Measurements from ENCODE around the gene ABCC8.

The ABCC8 gene

DNA sequence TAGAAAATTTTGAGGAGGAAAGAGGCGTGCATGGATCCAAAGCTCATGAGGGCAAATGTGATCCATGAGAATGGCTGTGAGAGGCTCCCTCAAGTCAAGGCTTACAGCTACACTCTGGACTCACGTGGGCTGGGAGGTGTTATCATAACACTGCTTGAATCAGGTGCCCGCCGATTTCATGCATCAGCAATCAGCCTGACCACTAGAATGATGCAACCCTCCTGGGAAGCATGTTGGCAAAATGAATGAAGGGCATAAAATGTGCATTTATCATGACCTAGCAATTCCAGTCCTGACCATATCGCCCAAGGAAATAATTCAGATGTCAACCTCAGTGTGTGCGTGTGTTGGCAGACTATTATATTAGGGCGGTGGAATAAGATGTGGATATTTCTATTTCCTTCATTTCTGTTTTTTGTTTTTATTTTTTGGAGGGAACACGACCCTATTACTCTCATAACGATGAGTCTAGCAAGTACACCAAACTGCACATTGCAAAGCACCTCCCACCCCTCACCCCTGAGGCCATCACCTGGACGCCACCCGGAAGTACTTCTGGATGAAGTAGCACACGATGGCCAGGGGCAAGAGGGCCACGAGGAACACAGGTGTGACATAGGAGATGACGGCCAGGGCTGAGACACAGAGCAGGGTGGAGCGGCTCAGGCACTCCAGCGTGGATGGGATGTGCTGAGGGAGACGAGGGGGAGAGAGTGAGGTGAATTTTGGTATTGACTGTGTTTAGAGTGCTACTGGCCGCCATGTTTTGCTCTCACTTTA is 72.5 kb downstream of the ABCC8 start:
- no peak for DNase-seq (ENCODE audit: low spot score)

DNA sequence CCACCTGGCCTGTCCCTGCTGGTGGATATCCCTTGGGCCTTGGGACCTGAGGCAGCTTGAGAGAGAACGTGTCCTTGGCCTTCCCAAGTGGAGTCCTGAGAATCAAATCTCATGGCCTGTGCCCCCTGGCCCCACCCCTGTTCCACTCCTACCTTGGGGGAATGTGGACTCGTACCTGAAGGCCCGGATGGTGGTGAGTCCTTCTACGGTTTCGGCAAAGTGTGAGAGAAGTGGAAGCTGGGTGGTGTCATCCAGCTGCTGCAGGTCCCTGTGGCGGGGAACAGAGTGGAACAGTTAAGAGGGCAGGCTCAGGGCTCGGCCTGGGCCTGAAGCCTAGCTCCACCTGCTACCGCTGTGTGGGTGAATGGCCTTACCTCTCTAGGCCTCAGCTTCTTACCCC is 74.2 kb downstream of the ABCC8 start:
- no peak for DNase-seq (ENCODE audit: low spot score)

DNA sequence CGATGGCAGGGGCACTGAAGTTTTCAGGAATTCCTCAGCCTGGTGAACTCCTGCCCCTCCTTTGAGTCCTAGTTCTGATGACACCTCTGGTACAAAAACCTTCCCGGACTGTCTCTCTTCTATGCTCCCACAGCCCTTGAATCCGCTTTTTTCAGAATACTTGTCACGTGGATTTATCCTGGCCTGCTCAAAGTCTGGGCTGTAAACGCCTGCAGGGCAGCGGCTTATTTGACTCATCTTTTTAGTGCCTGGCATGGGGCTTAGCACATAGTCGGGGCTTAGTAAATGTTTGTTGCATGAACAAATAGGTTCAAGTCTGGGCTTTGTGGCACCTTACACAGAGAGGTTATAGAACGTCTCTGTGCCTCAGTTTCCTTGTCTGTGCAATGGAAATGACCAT is 74.8 kb downstream of the ABCC8 start:
- DNase-seq (ENCODE audit: low spot score): no peak

DNA sequence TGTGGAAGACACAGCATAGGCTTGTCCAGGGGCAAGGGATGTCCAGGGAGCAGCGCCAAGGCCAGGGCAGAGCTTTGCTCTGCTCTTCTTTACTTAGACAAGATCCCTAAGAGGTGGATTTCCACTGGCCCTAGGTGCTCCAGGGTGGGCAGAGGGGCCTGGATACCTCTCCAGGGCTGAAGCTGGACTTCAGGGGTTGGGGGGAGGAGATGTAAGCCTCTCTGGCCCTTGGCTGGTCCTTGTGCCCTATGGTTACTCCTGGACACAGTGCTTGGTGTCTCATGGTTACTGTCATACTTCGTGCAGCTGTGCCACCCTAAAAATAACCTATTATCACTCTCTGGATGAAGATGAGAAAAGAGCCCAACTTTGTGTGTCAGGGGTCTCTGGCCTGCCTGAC is 75.3 kb downstream of the ABCC8 start:
- no peak for DNase-seq (ENCODE audit: low spot score)

DNA sequence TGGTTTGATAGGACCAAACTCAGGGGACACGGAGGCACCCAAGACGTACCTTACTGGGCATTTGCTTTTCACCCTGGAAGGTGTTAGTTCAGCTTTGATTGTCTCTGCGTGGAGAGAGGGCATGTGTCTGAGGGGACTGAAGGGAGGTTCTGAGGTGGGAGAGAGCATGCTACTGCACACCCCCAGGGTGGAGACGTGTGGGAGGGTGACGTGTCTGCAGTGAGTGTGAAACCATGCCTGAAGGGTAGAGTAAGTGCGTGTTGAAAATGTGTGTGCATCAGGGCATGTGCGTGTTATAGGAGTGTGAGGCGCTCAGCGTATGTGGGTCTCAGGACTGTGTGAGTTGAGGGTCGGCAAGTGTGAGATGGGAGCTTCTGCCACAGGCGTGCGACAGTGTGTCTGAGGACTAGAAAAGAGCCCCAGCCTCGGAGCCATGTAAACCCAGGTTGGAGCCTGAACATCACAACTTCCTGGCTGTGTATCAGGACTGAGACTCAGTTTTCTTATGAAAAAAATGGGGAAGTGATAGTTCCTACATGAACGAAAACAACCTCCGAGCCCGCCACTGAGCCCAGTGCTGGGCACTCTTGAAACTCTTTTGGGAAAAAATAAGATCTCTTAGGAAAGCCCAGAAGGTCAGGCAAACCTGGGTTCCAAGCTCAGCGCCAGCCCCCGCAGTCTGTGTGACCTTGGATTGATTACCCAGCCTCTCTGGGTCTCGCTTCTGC is 76.4 kb downstream of the ABCC8 start:
- no peak for DNase-seq (ENCODE audit: low spot score)

DNA sequence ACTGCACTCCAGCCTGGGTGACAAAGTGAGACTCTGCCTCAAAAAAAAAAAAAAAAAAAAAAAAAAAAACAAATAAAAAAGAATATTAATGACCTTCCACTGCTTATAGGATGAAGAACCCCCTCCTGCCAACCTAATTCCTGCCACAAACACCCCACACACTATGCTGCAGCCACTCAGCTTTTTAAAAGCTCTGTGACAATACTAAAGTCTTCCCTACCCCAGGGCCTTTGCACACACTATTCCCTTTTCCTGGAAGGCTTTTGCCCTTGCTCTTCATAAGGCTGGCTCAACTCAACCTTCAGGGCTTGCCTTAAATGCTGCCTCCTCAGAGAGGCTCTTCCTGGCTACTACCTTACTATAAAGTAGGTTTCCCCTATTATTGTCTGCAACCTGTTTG is 77.4 kb downstream of the ABCC8 start:
- DNase-seq (ENCODE audit: low spot score): no peak

DNA sequence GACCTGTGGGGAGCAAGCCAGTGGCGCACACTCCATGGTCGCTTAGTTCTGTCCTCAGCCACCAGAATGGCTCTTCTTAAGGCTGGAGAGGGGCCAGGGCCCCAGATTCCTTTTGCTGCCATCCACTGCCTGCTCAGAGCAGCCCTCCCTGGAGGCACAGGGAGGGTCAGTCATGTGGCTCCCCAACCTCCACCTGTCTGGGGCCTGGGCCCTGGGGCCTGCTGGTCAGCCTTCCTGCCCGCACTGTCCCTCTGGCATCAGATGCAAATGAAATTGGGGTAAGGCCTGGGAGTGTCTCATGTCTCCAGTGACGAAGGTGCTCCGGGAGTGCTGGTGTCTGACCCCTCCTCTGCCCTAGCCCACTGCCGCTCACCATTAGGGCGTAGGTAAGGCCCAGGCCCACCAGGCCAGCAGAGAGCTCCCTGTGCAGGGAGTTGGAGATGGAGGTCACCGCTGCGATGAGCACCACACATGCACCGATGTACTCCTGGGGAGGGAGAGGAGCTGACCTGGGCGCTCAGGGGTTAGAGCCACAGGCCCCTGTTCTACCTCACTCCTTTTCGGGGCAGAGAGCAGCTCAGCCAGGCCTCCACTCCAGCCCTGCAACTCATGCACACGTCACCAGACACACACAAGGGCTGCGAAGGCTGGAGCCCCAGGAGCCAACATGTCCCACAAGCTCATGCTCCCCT is 79.2 kb downstream of the ABCC8 start:
- DNase-seq (ENCODE audit: low spot score): no peak

DNA sequence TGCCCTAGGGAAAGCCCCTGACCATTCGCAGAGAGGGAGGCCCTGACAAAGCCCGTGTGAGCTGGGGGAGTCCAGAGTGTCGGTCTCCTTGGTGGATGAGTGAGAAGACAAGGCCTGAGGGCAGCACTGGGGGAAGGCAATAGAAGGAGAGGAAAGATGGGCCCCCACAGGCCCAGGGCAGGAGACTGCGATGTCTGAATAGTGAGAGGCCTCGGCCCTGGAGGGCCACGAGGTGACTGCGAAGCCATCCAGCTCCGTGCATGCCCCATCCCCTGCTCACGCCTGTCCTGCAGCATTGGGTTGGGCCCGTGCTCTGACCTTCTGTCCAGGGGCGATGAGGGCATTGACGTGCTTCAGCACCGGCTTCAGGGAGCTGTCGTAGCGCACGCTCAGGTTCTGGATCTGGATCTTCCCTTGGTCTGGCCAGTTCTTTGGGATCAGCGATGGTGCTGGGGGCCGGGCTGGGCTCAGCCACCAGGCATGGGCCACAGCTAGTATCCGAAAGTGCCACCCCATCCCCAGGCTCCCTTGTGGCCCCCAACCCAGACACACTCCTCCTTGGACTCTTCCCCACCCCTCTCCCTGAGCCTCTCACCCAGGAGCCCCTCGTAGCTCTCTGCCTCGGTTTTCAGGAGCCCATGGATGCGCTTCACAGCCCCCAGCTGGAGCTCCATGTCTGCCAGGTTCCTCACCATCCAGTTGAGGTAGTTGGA is 79.9 kb downstream of the ABCC8 start:
- DNase-seq (ENCODE audit: low spot score): no peak

DNA sequence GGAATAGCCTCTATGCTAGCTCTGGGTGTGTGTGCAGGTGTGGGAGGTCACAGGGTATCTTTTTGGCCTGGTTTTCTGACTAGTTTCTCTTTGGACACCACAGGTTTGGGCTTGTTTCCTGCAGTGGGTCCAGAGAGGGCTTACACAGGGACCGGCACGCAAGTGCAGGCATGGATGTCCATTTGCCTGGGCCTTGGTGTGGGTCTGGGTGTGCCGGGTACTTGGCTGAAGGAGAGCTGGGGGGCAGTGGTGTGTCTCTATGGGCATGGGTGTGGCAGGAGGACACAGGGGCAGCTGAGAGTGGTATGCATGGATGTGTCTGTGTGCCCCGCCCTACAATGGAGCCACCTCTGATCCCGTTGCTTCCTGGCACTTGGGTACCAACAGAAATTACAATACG is 80.7 kb downstream of the ABCC8 start:
- no peak for DNase-seq (ENCODE audit: low spot score)

DNA sequence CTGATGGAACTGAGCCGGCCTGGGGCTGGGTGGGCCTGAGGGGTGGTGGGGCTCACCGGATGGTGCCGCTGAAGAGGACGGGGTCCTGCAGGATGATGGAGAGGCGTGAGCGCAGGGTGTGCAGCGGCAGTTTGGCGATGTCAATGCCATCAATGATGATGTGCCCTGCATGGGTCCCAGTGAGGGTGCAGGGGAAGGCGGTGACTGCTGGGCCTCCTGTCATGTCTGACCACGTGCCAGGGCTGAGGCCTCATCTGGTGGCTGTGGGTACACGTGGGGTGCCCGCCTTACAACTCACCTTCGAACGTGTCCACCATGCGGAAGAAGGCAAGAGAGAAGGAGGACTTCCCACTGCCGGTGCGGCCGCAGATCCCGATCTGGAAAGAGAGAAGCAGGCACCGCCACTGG is 81.1 kb downstream of the ABCC8 start:
- DNase-seq (ENCODE audit: low spot score): no peak

DNA sequence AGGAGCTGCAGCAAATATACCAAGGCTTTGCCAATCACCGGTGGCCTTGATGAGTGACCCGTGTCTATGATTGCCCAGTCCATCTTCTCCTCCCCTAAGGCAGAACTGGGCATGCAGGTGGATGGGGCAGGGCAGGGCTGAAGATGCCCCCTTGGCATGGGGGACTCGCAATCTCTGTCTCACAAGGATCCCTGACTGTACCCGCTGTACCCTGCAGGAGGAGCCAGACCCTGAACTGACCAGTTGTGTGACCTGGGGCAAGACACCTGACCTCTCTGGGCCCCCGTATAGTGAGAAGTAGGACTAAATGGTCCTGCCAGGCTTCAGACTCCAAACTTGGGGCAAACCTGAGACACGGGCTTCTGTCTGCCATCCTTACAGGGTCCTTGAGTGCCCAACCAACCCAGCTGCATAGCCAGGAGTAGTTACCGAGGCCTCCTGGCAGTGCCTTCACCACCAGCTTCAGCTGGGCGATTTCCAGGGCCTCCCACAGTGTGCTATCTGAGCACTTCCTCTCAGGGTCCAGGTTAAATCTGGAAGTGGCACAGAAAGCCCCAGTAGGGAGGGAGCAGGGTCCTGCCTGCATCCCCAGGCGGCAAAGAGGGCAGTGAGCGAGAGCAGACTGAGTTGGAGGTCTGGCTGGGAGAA is 81.8 kb downstream of the ABCC8 start:
- DNase-seq (ENCODE audit: low spot score): no peak

DNA sequence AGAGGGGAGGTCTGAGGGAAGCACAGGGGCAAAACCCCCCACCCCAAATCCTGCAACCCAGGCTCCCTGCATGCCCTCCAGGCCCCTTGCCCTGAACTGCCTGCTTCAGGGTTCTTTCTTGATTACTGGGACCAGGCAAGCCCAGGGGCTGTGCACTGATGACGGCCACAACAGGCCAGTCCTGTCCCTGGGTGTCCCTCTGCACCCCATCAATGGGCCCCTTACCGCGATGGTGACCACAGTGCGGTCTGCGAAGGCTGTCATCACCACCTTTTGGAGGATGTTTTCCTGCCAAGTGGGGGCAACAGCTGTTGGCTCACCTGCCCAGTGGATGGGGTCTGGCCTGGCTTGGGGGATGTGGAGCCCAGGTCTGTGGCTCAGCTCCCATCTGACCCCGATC is 83.2 kb downstream of the ABCC8 start:
- no peak for DNase-seq (ENCODE audit: low spot score)

DNA sequence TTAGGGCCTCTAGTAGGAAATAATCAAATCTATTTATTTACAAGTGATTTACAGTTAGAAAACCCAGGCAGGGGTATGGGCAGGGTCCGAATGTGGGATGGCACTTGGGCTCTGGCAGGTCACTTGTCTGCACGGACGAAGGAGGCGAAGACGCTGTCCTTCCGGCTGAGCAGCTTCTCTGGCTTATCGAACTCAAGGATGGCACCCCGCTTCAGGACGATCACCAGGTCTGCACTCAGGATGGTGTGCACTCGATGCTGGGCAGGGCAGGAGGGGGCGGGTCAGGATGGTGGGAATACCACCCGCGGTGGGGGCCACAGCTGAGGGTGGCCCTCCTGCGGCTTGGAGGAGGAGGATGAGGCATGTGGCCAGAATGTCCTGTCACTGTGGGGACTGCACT is 83.8 kb downstream of the ABCC8 start:
- DNase-seq (ENCODE audit: low spot score): no peak

DNA sequence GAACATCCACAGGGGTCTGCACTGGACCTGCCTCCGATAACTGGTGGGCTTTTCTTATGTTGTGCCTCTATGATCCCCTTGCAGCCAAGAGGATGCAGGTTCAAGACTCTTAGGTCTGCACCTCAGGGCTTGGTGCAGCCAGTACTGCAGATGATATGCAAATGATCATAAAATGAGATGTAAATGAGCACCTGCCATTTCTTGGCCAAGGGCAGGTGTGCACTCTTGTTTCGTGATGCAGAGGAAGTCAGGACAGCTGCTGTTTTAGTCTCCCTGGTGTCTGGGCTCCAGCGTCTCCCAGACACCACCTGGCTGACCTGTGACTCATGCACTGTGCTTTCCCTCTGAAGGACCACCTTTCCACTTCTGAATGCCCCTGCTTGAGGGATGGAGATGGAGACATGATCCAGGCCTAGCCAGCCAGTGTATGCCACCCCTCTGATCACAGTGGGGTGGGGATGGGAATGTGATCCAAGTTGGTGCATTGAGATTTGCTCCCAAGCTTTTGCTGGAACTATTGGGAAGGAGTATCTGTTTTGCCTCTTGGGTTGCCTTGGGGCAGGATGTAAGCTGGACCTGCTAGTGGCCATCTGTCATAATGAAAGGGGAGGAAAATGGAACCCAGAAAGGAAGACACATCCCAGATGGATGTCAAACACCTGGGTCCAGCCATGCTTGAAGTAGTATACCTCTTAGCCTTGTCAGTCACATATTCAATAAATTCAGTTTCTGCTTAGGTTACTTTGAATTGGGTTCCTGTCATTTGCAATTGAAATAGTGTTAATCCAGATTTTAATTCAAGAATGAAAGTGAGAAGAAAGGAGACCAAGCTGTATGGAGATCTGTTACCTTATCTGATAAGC is 84.9 kb downstream of the ABCC8 start:
- DNase-seq (ENCODE audit: low spot score): no peak

DNA sequence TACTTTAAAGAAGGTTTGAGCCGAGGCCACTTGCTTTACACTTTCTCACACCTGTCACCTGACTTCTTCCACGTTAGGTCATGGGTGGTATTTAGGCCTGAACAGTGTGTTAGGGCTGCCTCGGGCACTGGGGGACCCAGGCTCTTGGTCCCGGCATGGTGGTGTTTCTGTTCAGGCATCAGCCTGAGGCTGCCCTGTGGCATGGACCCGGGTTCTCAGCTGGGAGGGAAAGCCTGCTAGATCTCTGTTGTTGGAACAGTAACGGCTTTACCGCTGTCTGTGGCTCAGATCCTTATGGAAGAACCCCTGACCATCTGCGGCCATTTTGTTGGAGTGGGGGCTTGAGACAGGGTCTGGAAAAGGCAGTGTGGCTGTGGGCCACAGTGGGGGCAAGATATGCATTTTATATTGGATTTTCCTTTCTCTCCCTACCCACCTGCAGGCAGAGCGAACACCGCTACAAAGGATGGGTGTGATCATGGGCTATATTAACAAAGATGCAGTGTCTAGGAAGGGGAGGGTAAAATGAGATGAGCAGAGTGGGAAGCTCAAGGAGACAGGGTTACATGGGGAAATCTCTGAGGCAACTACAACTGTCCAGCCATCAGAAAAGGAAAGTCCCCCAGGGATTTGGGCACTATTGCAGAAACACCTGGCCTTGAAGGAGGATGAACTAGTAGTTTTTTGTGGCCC is 86.5 kb downstream of the ABCC8 start:
- DNase-seq (ENCODE audit: low spot score): no peak

DNA sequence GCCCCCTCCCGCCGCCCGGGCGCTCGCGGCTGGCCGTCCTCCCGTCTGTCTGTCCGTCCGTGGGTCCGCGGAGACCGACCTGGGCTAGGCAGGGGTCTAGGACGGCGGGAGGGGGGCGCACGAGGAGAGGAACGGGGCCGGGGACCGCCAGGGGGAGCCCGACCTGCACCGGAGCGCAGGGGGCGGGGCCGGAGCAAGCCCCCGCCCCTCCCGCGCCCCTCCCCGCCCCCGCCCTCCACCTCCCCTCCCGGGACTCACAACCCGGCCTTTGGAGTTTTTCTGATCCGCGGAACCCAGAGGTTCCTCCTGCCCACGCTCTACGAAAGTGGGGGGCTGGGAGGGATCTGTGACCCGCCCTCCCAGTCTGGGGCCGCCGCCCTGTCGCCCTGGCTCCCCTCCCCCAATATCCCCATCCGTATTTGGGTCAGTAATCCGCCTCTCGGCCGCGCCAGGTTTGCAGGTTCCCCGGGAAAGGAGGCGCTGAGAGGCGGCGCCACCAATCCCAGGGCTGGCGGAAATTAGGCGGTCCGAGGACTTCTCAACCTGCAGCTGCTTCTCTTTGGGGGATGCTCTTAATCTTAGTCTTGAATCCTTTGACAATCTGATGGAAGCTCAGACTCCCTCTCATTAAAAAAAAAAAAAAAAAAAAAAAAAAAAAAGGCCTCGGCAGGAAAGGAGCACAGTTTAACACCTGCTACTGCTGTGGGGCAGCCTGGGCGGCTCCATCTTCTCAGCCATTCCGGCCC is 87.3 kb downstream of the ABCC8 start:
- peak; percentile 78 for DNase-seq (ENCODE audit: low spot score)

DNA sequence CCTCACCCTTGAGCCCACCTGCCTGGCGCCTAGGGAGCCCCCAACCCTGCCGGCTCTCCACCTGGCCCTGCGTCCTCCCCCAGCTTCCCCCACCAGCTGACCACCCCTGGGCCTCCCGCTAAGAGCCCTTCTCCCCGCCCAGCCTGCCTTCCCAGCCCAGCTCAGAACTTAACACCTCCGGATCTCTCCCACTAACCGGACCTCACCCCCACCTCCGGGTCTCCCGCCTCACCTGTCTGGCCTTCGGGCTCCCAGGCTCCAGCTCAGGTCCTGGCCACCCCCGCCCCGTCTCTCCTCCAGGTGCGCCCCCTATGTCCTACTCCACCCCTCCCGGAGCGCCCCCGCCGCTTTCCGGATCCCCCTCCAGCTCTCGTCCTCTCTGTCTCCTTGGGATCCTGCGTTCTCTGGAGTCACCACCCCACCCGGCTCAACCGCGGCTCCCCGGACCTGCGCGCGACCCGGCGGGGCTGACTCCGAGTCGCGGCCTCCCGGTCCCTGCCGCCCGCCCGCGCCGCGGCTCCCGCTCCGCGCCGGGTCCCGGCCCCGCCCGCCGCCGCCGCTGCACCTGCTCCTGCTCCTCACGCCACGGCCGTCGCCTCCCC is 87.9 kb downstream of the ABCC8 start, which contains the start of gene KCNJ11:
KCNJ11 (minus strand) TSS at position 51 of the 602 bp plus-strand sequence. CDS start 568 bp downstream, outside the sequence.
- DNase-seq (ENCODE audit: low spot score): peak; percentile 26

DNA sequence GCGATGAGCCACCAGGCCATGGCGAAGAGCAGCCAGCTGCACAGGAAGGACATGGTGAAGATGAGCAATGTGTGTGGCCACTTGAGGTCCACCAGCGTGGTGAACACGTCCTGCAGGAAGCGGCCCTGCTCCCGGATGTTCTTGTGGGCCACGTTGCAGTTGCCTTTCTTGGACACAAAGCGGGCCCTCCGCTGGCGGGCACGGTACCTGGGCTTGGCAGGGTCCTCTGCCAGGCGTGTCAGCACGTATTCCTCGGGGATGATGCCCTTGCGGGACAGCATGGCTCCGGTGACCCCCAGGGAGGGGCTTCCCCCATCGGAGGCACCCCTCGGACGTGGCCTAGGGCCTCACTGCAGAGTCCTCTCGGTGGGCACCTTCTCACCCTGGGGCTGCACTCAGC is 88.8 kb downstream of the ABCC8 start:
- no peak for DNase-seq (ENCODE audit: low spot score)

DNA sequence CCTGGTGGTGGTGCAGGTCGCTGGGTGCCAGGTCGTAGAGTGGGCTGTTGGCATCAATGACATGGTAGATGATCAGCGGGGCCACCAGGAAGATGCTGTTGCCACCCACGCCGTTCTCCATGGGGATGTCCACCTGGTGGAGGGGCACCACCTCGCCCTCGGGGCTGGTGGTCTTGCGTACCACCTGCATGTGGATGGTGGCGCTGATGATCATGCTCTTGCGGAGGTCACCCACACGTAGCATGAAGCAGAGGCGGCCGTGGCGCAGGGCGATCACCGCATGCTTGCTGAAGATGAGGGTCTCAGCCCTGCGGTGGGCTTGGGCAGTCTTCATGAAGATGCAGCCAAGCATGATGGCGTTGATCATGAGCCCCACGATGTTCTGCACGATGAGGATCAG is 89.4 kb downstream of the ABCC8 start:
- no peak for DNase-seq (ENCODE audit: low spot score)

All from HuH-7 (cell line).